K562 (cell line): ENCODE measurements around the gene SHROOM3. TPM values are rescaled to one million over a fixed set of nuclear protein-coding genes. Genes with fewer than 3 reads are reported as not detected.
A peak's percentile ranks its signal among the peaks of the same experiment; 100 is the strongest.

Experiments used
- ATAC-seq: fragments of 200-7000 bp; cut with Tn5 transposase; 3 replicates; pipeline ENCODE4 v1.9.1; 2020; ENCODE audit warnings: moderate library complexity
- BruUV-seq: library from RNA; stranded (reverse); fragments of 400-500 nt; replicated peaks from 2 replicates; lab custom pipeline; 2021; lab: Mats Ljungman, UMichigan
- CTCF ChIA-PET: fragments of 300-600 bp; formaldehyde crosslinking; extraction: SDS; loops from one replicate; lab custom pipeline; 2021; ENCODE audit warnings: low intra/inter-chr PET ratio; lab: Yijun Ruan, JAX
- POLR2A ChIA-PET: fragments of 300-600, 350-650 bp; sonication (Branson Sonifier 250); formaldehyde crosslinking; extraction: SDS; loops from one replicate; lab custom pipeline; 2021; ENCODE audit warnings: antibody characterized with exemption, inconsistent platforms; lab: Yijun Ruan, JAX
- DNase-seq, 4 experiments: peaks; one replicate each; pipeline versions ENCODE4 v3.0.0 to v3.0.0-alpha.2; 2011 to 2018; ENCODE audit warnings: low spot score in 3 of 4, mixed read lengths in 3 of 4; ENCODE audit errors: extremely low read depth in 1 of 4
- FAIRE-seq: peaks from 2 replicates; lab custom pipeline; 2011; peaks lifted over from hg19 to GRCh38; lab: Jason Lieb, UNC
- H2AFZ ChIP-seq: 2 replicates; pipeline ENCODE4 v1.6.0; 2011; ENCODE audit warnings: low read depth, low read length, control low read depth, inconsistent platforms
- H3K27ac ChIP-seq: fragments of 200-600 bp; 3 replicates; pipeline ENCODE4 v1.8.0; 2011; ENCODE audit warnings: low read depth, mild to moderate bottlenecking, control low read depth, inconsistent platforms, low read length, moderate library complexity, mixed read lengths; ENCODE audit errors: extremely low read depth
- H3K27me3 ChIP-seq, 2 experiments: fragments of 300-600 bp in 1 of 2; 2 replicates in 1 of 2; 3 replicates in 1 of 2; pipeline versions ENCODE4 v1.6.0 to v1.8.0; 2011; ENCODE audit warnings: inconsistent platforms in 2 of 2, low read length in 2 of 2, mild to moderate bottlenecking in 1 of 2, mixed read lengths in 1 of 2, moderate library complexity in 1 of 2; ENCODE audit not compliant: control insufficient read depth in 2 of 2, insufficient read depth in 2 of 2
- H3K36me3 ChIP-seq: fragments of 300-600 bp; 3 replicates; pipeline ENCODE4 v1.8.0; 2011; ENCODE audit warnings: mild to moderate bottlenecking, low read length, inconsistent platforms; ENCODE audit not compliant: control insufficient read depth, insufficient read depth
- H3K4me1 ChIP-seq, 2 experiments: fragments of 200-600 bp in 1 of 2; replicated peaks in 1 of 2; 2 replicates in 1 of 2; 3 replicates in 1 of 2; pipeline versions ENCODE4 v1.5.1 to v1.8.0; 2011; ENCODE audit warnings: inconsistent platforms in 2 of 2, low read length in 2 of 2, mild to moderate bottlenecking in 1 of 2, mixed read lengths in 1 of 2, moderate library complexity in 1 of 2; ENCODE audit not compliant: control insufficient read depth in 2 of 2, insufficient read depth in 2 of 2
- H3K4me2 ChIP-seq: 2 replicates; pipeline ENCODE4 v1.6.1; 2011; ENCODE audit warnings: low read length, control low read depth, inconsistent platforms, mixed read lengths; ENCODE audit not compliant: insufficient read depth
- H3K4me3 ChIP-seq: fragments of 200-600 bp; sonication (generic), shearing (Covaris generic); 2 replicates; pipeline ENCODE4 v1.5.1; 2016; ENCODE audit warnings: control low read depth, inconsistent platforms
- H3K79me2 ChIP-seq: fragments of 200-600 bp; 3 replicates; pipeline ENCODE4 v1.8.0; 2011; ENCODE audit warnings: low read length, inconsistent platforms; ENCODE audit not compliant: control insufficient read depth, insufficient read depth
- H3K9ac ChIP-seq, 2 experiments: 2 replicates each; pipeline versions ENCODE4 v1.6.0 to v1.6.1; 2011; ENCODE audit warnings: low read depth in 2 of 2, low read length in 2 of 2, control low read depth in 1 of 2, inconsistent platforms in 1 of 2, mild to moderate bottlenecking in 1 of 2, mixed read lengths in 1 of 2; ENCODE audit not compliant: insufficient read depth in 1 of 2
- H3K9me1 ChIP-seq: one replicate; pipeline ENCODE4 v1.6.0; 2011; ENCODE audit warnings: inconsistent platforms, mild to moderate bottlenecking, low read length, moderate library complexity; ENCODE audit not compliant: control insufficient read depth, insufficient read depth
- H3K9me3 ChIP-seq: replicated peaks from 2 replicates; pipeline ENCODE4 v1.5.1; 2011; ENCODE audit warnings: low read depth, low read length, inconsistent platforms; ENCODE audit not compliant: control insufficient read depth, insufficient read depth
- H4K20me1 ChIP-seq: replicated peaks from 2 replicates; pipeline ENCODE4 v1.6.1; 2011; ENCODE audit warnings: low read length, inconsistent platforms, mixed read lengths; ENCODE audit not compliant: control insufficient read depth, insufficient read depth
- CSDE1 ChIP-seq, 2 experiments: fragments of 450-650 bp; IDR thresholded peaks; 2 replicates each; pipeline ENCODE4 v1.6.1; 2016; ENCODE audit warnings: mild to moderate bottlenecking in 1 of 2
- E2F3 ChIP-seq: fragments of 250-450 bp; sonication (Bioruptor Pico); IDR thresholded peaks from 2 replicates; pipeline ENCODE4 v1.4.0; 2020; ENCODE audit warnings: mild to moderate bottlenecking
- E2F8 ChIP-seq: fragments of 450-650 bp; IDR thresholded peaks from 2 replicates; pipeline ENCODE4 v1.7.1; 2018; ENCODE audit warnings: mild to moderate bottlenecking, low read depth; ENCODE audit not compliant: partially characterized antibody
- HNRNPLL ChIP-seq: fragments of 200-400 bp; formaldehyde crosslinking; IDR thresholded peaks from 2 replicates; pipeline ENCODE4 v1.6.1; 2017; ENCODE audit warnings: low read length, low read depth, mild to moderate bottlenecking; ENCODE audit not compliant: poor library complexity, severe bottlenecking
- KAT2B ChIP-seq: IDR thresholded peaks from one replicate; pipeline ENCODE4 v1.6.1; 2012; ENCODE audit warnings: low read depth, mild to moderate bottlenecking, control low read depth, inconsistent platforms, low read length, moderate library complexity
- PBX2 ChIP-seq, 2 experiments: IDR thresholded peaks in 1 of 2; conservative IDR thresholded peaks in 1 of 2; 2 replicates each; pipeline ENCODE4 v1.6.1; 2016; ENCODE audit warnings: low read depth in 2 of 2, mild to moderate bottlenecking in 1 of 2, missing compliant biosample characterization in 1 of 2, missing genetic modification characterization in 1 of 2, moderate library complexity in 1 of 2
- PREB ChIP-seq: sonication (generic); formaldehyde crosslinking; IDR thresholded peaks from 2 replicates; pipeline ENCODE4 v1.8.1; 2023; ENCODE audit warnings: mild to moderate bottlenecking, missing genetic modification reagents
- TEAD1 ChIP-seq, 2 experiments: fragments of 450-650 bp in 1 of 2; sonication (generic) in 1 of 2; formaldehyde crosslinking; IDR thresholded peaks; 2 replicates each; pipeline versions ENCODE4 v1.4.0 to v1.8.0; 2020 to 2022; ENCODE audit warnings: mild to moderate bottlenecking in 2 of 2, missing genetic modification reagents in 1 of 2
- ZNF133 ChIP-seq: fragments of 250-450 bp; sonication (Bioruptor Pico); IDR thresholded peaks from 2 replicates; pipeline ENCODE4 v1.4.0; 2020; ENCODE audit warnings: mild to moderate bottlenecking
- ZNF277 ChIP-seq: fragments of 250-450 bp; sonication (Bioruptor Pico); IDR thresholded peaks from 2 replicates; pipeline ENCODE4 v1.8.0; 2022; ENCODE audit warnings: inconsistent platforms, mild to moderate bottlenecking, moderate library complexity, borderline replicate concordance
- ZNF561 ChIP-seq: fragments of 450-650 bp; formaldehyde crosslinking; conservative IDR thresholded peaks from 2 replicates; pipeline ENCODE4 v1.4.0; 2020; ENCODE audit warnings: mild to moderate bottlenecking, moderate library complexity
- WGBS: fragments of 100-300 bp; shearing (Covaris generic); methylation state at CpG from one replicate; pipeline ENCODE4 v1.1.6; 2016; ENCODE audit warnings: low coverage, mixed read lengths; ENCODE audit not compliant: insufficient coverage; ENCODE audit errors: missing lambda C conversion rate; 5-methylcytosine and 5-hydroxymethylcytosine counted together
- in situ Hi-C: fragments of 300-500 bp; cut with MboI; formaldehyde crosslinking; loops from 4 replicates; pipeline ENCODE4 v1.15.0; 2018; ENCODE audit warnings: inconsistent platforms, mixed read lengths
- intact Hi-C: fragments of 100-400 bp; cut with micrococcal nuclease; formaldehyde crosslinking; loops from 2 replicates; pipeline ENCODE4 v1.14.2; 2022
- polyA plus RNA-seq, 8 experiments: library from polyadenylated mRNA; depleted of rRNA in 4 of 8; stranded (reverse) in 5 of 8; unstranded in 3 of 8; fragments of >200 nt; fragmentation: Nextera tagmentation in 2 of 8; fragmentation: Illumina TruSeq in 1 of 8; extraction: Ambion mirVana in 2 of 8; extraction: Trizol in 1 of 8; gene quantifications; 2 replicates each; pipeline versions ENCODE4 v1.2.1 to v1.2.3, GENCODE V29; 2011 to 2014; ENCODE audit warnings: inconsistent platforms in 1 of 8, missing spikeins in 1 of 8
- total RNA-seq, 7 experiments: library from RNA; depleted of rRNA in 6 of 7; stranded (reverse); fragments of >200 nt in 6 of 7; fragmentation: Illumina TruSeq in 2 of 7; extraction: Trizol in 2 of 7; gene quantifications; 2 replicates each; pipeline versions ENCODE4 v1.2.1 to v1.2.3, GENCODE V29; 2011 to 2021; ENCODE audit warnings: low replicate concordance in 1 of 7

SHROOM3 gene
- total and polyA plus RNA-seq, 9 of the 15 experiments (the other 6 are each of a cell fraction or from before 2014, with no cell fraction given), result 0.01 to 0.07 TPM; not detected in 7

GRCh38 chr4:76804096-76804495 is 369.1 kb downstream of the SHROOM3 start:
- POLR2A ChIA-PET, result no interaction called here
- no peak for DNase-seq
- no peaks in the 10 kb centered on the region for H3K9me1 ChIP-seq
- H3K27me3 ChIP-seq, result no peaks in the 10 kb centered on the region
- H3K4me1 ChIP-seq, result peaks cover 8 to 17% of the 10 kb centered on the region in 2 experiments
- TF ChIP-seq ZNF561 (CRISPR knock-in tag) (no peak), CSDE1 (IDR thresholded peaks at IDR 0.05) (no peak), PREB (CRISPR knock-in tag) (no peak), ZNF133 (CRISPR knock-in tag) (no peak), E2F3 (CRISPR knock-in tag) (no peak), KAT2B (no peak), HNRNPLL (no peak), E2F8 (no peak), PBX2 (CRISPR knock-in tag; IDR thresholded peaks at IDR 0.05; ENCODE audit: low read depth) (no peak), PBX2 (tag; conservative IDR thresholded peaks at IDR 0.05; ENCODE audit: low read depth) (no peak), TEAD1 (CRISPR knock-in tag; IDR thresholded peaks at IDR 0.05) (no peak), ZNF277 (no peak)
- H3K4me2 ChIP-seq, result peak overlapping the region; percentile 14; the same call in 1 of the 2 replicates
- no peaks in the 10 kb centered on the region for H3K9me3 ChIP-seq
- H3K9ac ChIP-seq, result no peak overlapping the region
- no peak overlapping the region for H3K4me3 ChIP-seq
- FAIRE-seq, result no peak
- no peaks in the 10 kb centered on the region for H4K20me1 ChIP-seq
- CTCF ChIA-PET, result no interaction called here
- no peak for ATAC-seq
- WGBS, result 30% methylated on average over 5 of the region's 5 CpGs
- no TSS peak for BruUV-seq
- no peaks in the 10 kb centered on the region for H3K79me2 ChIP-seq
- no peaks in the 10 kb centered on the region for H3K36me3 ChIP-seq
- in situ Hi-C loops, result no loop called here
- H3K27ac ChIP-seq, result no peak overlapping the region
- H2AFZ ChIP-seq, result 0 out of 2 replicates have a peak overlapping the region, but pooled peaks have one; percentile 42
- intact Hi-C loops, result no loop called here
